GM18907 (cell line): Measurements from ENCODE around the gene AGAP2.
"Not testable (repeated sequence)": the region's sequence is repeated elsewhere in the genome, so short reads cannot be mapped to it uniquely, and the experiment has no call there.

Experiments
- ATAC-seq: cut with Tn5 transposase; IDR thresholded peaks from one replicate; pipeline ENCODE4 v1.9.1; 2021; ENCODE audit warnings: mild to moderate bottlenecking, moderate library complexity; ENCODE audit not compliant: unreplicated experiment

The AGAP2 gene

DNA sequence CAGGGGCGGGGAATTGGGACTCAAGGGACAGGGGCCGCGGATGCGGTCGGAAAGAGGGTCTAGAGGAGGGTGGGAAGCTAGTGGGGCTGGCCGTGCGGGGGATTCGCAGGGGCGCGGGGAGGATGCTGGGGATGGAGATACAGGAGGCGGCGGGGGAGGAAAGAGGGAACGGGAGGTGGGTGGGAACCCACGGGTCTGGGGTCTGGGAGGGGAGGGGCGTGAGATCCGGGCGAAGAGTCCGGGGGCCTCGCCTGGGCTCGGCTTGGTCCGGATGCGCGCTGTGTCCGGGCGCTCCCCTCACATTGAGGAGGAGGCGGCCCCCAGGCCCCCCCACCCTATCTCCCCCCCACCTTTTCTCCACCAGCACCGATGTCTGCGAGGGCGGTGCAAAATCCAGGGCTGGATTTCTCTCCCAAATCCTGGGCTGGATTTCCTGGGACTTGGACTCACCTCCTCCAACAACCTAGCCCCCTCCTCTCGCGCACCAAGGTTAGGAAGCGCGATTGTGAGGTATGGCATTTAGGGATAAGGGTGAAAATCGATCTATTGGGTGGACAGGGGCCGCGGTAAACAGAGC is at the start of gene AGAP2:
Gene AGAP2 (minus strand): TSS at position 82 of the 577 bp plus-strand sequence. CDS start 496 bp downstream, outside the sequence.
- no peak for ATAC-seq

DNA sequence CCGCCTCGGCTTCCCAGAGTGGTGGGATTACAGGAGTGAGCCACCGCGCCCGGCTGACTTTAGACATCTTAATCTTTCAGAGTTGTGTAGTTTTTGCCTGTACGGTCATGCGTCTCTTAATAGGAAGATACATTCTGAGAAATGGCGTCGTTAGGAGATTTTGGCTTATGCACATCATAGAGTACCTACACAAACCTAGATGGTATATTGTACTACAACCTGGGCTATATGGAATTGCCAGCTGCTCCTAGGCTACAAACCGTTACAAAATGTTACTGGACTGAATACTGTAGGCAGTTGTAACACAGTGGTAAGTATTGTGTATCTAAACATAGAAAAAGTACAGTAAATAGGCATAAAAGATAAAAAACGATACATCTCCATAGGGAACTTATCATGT is 45.3 kb upstream of the AGAP2 start:
- ATAC-seq, result no peak

GRCh38 chr12:57783466-57783801 is 44.9 kb upstream of the AGAP2 start:
- no peak for ATAC-seq

GRCh38 chr12:57782608-57783465 is 44.3 kb upstream of the AGAP2 start, which contains the start of gene TSFM:
Gene TSFM (plus strand): TSS chr12:57782787. CDS start chr12:57782802, 15 bp downstream.
- peak; percentile 91 for ATAC-seq

- ATAC-seq, result peak; percentile 8
These were observed 43.7 kb upstream of the AGAP2 start for GRCh38 chr12:57782243-57782607.

- no peak for ATAC-seq
These were observed 43.3 kb upstream of the AGAP2 start for GRCh38 chr12:57781801-57782200.

DNA sequence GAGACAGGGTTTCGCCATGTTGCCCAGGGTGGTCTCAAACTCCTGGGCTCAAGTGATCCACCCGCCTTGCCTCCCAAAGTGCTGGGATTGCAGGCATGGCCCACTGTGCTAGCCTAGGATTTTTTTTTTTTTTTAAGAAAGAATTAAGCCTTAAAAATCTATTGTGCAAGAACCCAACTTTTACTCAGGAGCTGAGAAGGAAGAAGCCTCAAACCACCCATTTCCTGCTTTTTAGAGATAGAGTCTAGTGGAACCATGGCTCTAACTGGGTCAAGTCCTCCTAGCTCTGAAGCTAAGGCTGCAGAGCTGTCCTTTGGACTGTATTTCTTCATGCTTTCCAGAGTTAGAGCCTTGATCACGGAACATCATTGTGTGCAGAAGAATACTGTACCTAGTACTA is 42.7 kb upstream of the AGAP2 start:
- no peak for ATAC-seq

GRCh38 chr12:57780284-57780897 is 41.8 kb upstream of the AGAP2 start:
- no peak for ATAC-seq

GRCh38 chr12:57779736-57780135 is 41.2 kb upstream of the AGAP2 start:
- ATAC-seq, result no peak

DNA sequence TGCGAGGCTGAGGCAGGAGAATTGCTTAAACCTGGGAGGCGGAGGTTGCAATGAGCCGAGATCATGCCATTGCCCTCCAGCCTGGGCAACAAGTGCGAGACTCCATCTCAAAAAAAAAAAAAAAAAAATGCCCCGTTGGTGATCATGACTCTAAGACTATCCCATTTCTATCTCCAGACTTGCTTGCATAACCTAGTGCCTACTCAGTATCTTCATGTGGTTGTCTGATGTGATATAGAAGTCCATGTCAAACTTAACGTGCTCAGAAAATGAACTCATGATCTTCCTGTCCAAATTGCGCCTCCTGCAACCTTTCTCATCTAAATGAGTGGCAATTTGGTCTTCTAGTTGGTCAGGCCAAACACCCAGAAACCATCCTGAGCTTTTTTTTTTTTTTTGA is 39.4 kb upstream of the AGAP2 start:
- ATAC-seq, result no peak

DNA sequence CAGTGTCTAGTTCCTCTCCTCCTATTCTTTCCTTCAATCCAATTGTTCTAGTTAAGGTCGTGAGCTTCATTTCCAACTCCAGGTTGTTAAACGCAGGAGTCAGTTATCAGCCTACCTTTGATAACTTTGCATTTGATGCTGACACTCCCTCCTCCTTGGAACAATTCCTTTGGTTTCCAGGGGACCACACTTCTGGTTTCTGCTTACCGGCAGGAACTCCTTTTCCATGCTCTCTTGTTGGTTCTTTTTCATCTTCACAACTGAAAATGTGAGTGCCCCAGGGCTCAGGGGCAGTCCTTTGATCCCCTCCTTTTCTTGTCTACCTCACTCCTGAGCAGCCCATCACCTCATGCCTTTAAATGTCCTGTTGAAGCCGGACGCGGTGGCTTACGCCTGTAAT is 38.8 kb upstream of the AGAP2 start:
- ATAC-seq, result no peak

DNA sequence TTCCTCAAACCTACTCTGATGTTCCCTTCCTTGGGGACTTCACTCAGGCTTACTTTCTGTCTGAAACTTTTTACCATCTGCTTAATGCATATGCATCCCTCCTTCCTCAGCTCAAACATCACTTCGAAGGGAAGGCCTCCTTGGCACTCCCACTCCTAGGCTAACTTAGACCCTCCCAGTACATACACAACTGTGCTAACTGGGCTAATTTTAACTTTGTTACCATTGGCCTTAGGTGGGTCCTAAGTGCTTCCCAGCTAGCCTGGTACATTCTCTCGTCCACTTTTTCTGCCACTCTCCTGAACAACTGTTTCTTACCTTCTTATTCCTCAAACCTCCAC is 37.7 kb upstream of the AGAP2 start:
- ATAC-seq, result no peak

- no peak for ATAC-seq
These were observed 37.2 kb upstream of the AGAP2 start for GRCh38 chr12:57775563-57776246.

DNA sequence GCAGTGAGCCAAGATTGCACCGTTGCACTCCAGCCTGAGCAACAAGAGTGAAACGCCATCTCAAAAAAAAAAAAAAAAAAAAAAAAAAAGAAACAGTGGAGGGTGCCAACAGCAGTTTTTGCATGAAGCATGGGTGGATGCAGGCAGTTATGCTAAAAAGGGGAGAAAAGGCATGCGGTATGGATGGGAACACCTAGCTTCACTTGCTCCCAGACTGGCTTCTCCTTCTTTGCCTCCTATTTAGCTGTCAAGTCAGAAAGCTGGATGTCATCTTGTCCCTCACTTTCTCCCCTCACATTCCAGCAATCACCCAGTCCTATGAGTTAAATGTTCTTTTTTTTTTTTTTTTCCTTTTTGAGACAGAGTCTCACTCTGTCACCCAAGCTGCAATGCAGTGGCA is 36.5 kb upstream of the AGAP2 start:
- no peak for ATAC-seq

DNA sequence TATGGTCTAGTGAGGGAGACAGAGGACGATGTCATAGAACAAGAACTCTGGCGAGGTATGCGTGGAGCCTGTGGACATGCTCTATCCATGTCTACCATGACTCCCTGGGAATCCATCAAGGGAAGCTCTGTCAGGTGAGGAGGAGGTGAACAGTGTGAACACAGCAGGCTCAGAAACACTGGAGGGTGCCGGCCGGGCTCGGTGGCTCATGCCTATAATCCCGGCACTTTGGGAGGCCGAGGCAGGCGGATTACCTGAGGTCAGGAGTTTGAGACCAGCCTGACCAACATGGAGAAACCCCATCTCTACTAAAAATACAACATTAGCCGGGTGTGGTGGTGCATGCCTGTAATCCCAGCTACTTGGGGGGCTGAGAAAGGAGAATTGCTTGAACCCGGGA is 36.1 kb upstream of the AGAP2 start:
- ATAC-seq, result not testable (repeated sequence)

DNA sequence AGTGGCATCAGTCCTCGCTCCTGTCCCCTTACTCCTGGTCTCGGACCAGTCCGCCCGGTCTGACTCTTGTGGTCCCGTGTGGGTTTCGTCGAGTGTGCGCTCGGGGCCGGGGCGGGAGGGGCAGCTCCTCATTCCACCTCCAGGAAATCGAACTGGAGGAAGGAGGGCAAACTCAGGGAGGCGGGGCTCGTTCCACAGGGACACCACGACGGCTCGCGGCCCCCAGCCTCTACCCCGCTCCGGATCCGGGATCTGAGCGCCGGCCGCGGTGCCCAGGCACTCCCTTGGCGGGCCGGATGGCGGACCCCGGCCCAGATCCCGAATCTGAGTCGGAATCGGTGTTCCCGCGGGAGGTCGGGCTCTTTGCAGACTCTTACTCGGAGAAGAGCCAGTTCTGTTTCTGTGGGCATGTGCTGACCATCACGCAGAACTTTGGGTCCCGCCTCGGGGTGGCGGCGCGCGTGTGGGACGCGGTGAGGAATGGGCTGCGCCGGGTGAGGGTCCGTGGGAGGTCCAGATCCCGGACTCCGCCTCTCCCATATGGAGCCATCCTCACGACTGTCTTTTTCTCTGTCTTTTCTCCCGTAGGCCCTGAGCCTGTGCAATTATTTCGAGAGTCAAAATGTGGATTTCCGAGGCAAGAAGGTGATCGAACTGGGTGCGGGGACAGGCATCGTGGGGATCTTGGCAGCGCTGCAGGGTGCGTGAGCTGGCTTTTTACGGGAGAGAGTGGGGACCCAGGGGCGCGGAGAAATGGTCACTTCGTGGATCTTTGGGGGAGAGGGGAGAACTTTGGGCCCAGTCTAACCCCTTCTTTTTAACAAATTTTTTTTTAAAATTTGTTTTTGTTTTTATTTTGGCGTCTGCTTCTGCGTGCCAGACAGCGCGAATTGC is 34.1 kb upstream of the AGAP2 start, which contains the start of gene EEF1AKMT3:
Gene EEF1AKMT3 (plus strand): TSS at position 186 of the 894 bp plus-strand sequence. CDS start 111 bp downstream, at position 297.
- peak; percentile 30 for ATAC-seq

DNA sequence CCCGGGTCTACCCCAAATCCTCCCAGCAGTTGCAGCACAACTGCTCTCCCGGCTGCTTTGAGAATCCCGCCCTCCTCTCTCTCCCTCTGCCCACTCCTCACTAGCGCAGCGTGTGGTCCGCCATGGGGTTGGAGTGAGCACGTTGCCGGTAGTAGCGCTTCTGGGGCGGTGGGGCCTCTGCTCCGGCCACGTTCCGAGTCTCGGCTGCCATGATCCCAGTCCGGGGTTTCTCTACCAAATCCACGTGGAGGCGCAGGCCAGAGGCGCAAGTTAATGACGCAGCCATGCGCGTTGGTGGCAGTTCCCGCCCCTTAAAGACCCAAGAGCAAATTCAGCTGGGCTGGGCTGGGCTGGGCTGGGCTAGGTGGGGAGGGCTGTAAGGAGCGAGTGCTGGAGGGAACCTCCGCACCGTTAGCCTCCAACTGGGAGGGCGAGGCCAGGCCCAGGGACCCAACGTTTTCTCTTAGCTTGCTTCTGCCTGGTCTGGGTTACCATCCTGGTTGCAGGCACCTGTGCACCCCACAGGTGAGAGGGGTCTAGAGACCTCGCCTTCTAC is 33.4 kb upstream of the AGAP2 start, which contains the start of gene METTL1:
Gene METTL1 (minus strand): TSS at position 233 of the 556 bp plus-strand sequence. CDS start 22 bp downstream, at position 211.
- peak; percentile 84 for ATAC-seq

- ATAC-seq, result peak; percentile 77
These were observed 32.8 kb upstream of the AGAP2 start for GRCh38 chr12:57771236-57771872.

DNA sequence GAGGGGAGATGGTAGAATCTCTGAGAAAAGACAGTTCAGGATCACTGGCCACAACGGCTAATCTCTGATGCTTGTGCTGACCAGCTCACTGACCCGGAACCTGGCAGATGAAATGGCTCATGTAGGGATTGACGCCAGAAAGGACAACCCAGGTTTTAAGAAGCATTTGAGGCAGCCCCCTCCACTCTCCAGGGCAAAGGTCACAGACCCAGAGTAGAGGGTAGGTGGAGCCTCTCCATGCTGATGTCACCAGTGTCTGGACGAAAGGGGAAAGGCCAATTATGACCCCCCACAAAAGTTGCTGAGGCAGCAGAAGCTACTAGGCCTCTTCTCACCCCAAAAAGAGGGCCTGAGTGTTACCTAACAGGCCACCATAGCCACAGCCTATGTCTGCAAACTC is 32.2 kb upstream of the AGAP2 start:
- ATAC-seq, result no peak

GRCh38 chr12:57769594-57769993 is 31.1 kb upstream of the AGAP2 start:
- no peak for ATAC-seq
